Fibroblast of pulmonary artery (primary cell): ENCODE results near the gene PPP1R18.

ENCODE experiments used
- DNase-seq: peaks from one replicate; pipeline ENCODE4 v3.0.0-alpha.2; 2010; ENCODE audit warnings: low read depth
- H3K4me3 ChIP-seq: replicated peaks from 2 replicates; pipeline ENCODE4 v1.5.1; 2011; ENCODE audit warnings: low read depth, mild to moderate bottlenecking, control low read depth, low read length, moderate library complexity
- TF ChIP-seq, protein P1 (sequence below): IDR thresholded peaks from 2 replicates; pipeline ENCODE4 v1.5.1; 2011; ENCODE audit warnings: mild to moderate bottlenecking, control low read depth, low read length, inconsistent platforms; ENCODE audit errors: missing control alignments

The PPP1R18 gene

GRCh38 chr6:30647242-30648116 is 39.0 kb downstream of the PPP1R18 start:
- H3K4me3 ChIP-seq: peak overlapping the region; percentile 85
- DNase-seq: peak; percentile 49
- TF ChIP-seq, protein P1, sequence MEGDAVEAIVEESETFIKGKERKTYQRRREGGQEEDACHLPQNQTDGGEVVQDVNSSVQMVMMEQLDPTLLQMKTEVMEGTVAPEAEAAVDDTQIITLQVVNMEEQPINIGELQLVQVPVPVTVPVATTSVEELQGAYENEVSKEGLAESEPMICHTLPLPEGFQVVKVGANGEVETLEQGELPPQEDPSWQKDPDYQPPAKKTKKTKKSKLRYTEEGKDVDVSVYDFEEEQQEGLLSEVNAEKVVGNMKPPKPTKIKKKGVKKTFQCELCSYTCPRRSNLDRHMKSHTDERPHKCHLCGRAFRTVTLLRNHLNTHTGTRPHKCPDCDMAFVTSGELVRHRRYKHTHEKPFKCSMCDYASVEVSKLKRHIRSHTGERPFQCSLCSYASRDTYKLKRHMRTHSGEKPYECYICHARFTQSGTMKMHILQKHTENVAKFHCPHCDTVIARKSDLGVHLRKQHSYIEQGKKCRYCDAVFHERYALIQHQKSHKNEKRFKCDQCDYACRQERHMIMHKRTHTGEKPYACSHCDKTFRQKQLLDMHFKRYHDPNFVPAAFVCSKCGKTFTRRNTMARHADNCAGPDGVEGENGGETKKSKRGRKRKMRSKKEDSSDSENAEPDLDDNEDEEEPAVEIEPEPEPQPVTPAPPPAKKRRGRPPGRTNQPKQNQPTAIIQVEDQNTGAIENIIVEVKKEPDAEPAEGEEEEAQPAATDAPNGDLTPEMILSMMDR: no peak

DNA sequence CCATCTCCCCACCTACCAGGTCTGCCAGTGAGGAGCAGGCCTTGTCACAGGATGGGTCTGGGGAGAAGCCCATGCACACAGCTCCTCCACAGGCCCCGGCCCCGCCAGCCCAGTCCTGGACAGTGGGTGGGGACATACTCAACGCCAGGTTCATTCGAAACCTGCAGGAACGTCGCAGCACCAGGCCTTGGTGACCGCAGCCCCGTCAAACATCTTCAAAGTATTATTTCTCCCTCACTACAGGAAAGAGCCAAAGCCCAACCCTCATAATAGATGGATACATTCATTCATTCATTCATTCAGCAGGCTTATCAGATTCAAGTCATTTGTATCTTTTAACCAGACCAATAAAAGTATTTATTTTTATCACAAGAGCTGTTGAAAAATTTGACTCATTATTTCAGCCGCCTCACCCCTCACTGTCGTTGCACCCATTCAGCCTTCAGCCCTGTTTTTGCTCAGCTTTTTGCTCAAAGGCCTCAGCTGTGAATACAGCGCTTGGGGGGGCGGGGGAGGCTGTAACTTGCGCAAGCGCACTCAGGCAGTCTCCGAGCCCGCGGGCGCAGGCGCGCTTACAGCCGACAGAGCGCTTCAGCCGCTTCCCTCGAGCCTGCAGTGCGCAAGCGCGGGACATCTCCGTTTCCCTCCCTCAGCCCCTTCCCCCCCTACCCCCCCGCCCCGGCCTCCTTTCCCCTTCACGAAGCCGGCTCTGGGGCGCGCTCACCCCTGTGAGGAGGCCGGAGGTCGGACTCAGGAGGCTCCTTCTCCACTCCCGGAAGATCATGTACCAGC is 39.8 kb downstream of the PPP1R18 start, which contains the start of gene C6orf136:
TSS of gene C6orf136 (plus strand) at position 684 of the 792 bp plus-strand sequence. CDS start at position 783, 99 bp downstream.
- peak; percentile 94 for DNase-seq
- TF ChIP-seq, protein P1: no peak
- H3K4me3 ChIP-seq: peak within 1 kb of the TSS; percentile 85

DNA sequence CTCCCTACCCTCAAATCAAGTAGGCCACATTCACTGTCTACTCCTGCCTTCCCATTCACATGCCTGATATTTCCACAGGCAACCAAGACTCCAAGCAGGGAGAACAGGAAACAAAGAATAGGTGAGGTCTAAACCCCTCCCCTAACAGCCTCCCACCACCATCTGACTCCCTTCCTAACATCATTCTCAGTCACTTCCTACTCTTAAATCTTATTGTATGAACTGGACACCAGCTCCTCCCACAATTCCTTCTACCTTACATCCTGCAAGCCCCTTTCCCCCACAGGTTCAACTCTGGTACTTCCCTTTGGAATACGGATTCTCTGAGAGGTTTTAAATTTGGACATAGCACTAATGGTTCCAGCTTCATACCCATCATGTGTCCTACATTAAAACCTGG is 40.5 kb downstream of the PPP1R18 start:
- no peak overlapping the region for H3K4me3 ChIP-seq
- TF ChIP-seq, protein P1: no peak
- DNase-seq: no peak

- no peak overlapping the region for H3K4me3 ChIP-seq
- TF ChIP-seq, protein P1: no peak
- DNase-seq: no peak
Observed at GRCh38 chr6:30644769-30645168, 41.7 kb downstream of the PPP1R18 start.

DNA sequence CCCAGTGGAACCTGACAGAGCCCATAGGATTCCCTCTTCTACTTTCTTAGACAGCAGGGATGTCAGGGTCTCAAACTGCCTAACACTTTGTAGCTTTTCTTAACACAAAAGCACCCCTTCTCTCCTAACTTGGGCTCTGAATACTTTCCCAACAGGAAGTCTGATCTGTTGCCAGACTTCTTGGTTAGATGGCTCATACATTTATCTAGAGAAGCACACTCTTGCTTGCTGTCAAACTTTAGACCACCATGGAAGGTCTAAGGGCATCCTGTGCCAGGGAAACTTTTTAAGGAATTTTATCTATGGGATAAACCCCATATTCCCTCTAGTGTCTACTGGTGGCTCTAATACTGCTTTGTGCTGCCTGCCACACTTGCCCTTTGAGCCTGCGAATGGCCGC is 42.8 kb downstream of the PPP1R18 start:
- peak; percentile 39 for DNase-seq
- TF ChIP-seq, protein P1: no peak
- no peak overlapping the region for H3K4me3 ChIP-seq

- no peak for DNase-seq
- TF ChIP-seq, protein P1: no peak
- H3K4me3 ChIP-seq: no peak overlapping the region
Observed at GRCh38 chr6:30641048-30641447, 45.4 kb downstream of the PPP1R18 start.
